ENCODE measurements around the gene ARAP3. TPM values are rescaled to one million over a fixed set of nuclear protein-coding genes. Genes with fewer than 3 reads are reported as not detected.

Gene ARAP3
- total and polyA plus RNA-seq, 9 of the 15 experiments (the other 6 are each of a cell fraction or from before 2014, with no cell fraction given): 0.83 to 25.7 (median 6.4) TPM

DNA sequence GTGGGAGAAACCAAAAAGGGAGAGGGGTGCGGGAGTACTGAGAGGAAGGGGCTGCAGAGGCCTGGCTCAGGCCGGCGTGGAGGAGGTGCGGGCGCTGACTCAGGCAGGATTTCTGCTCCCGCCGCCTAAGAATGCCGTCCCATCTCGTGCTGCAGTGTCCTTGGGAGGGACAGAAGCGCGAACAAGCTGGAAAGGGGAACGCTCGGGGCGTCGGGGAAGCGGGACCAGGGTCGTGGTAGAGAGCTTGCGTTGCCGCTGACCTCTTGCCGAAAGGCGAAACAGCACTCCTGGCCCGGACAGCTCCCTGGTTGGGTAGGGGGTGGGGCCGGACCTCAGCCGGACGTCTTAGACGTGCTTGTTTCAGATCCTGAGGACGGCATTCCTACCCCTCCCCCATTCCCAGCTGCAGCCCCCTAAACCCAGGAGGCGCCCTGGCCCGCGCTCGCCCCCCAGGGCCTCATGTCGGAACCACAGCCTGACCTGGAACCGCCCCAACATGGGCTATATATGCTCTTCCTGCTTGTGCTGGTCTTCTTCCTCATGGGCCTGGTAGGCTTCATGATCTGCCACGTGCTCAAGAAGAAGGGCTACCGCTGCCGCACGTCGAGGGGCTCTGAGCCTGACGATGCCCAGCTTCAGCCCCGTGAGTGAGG, 44.1 kb downstream of the ARAP3 start (continued):
- TF ChIP-seq, protein P1, sequence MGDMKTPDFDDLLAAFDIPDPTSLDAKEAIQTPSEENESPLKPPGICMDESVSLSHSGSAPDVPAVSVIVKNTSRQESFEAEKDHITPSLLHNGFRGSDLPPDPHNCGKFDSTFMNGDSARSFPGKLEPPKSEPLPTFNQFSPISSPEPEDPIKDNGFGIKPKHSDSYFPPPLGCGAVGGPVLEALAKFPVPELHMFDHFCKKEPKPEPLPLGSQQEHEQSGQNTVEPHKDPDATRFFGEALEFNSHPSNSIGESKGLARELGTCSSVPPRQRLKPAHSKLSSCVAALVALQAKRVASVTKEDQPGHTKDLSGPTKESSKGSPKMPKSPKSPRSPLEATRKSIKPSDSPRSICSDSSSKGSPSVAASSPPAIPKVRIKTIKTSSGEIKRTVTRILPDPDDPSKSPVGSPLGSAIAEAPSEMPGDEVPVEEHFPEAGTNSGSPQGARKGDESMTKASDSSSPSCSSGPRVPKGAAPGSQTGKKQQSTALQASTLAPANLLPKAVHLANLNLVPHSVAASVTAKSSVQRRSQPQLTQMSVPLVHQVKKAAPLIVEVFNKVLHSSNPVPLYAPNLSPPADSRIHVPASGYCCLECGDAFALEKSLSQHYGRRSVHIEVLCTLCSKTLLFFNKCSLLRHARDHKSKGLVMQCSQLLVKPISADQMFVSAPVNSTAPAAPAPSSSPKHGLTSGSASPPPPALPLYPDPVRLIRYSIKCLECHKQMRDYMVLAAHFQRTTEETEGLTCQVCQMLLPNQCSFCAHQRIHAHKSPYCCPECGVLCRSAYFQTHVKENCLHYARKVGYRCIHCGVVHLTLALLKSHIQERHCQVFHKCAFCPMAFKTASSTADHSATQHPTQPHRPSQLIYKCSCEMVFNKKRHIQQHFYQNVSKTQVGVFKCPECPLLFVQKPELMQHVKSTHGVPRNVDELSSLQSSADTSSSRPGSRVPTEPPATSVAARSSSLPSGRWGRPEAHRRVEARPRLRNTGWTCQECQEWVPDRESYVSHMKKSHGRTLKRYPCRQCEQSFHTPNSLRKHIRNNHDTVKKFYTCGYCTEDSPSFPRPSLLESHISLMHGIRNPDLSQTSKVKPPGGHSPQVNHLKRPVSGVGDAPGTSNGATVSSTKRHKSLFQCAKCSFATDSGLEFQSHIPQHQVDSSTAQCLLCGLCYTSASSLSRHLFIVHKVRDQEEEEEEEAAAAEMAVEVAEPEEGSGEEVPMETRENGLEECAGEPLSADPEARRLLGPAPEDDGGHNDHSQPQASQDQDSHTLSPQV (IDR thresholded peaks at IDR 0.05): peak; percentile 39; the same call in 1 of the 2 replicates
- TF ChIP-seq GTF2A2 (tag; IDR thresholded peaks at IDR 0.05) (no peak), POU5F1 (IDR thresholded peaks at IDR 0.05; ENCODE audit: borderline replicate concordance, low read depth, low read length, partially characterized antibody) (no peak)
- TF ChIP-seq, protein P2, sequence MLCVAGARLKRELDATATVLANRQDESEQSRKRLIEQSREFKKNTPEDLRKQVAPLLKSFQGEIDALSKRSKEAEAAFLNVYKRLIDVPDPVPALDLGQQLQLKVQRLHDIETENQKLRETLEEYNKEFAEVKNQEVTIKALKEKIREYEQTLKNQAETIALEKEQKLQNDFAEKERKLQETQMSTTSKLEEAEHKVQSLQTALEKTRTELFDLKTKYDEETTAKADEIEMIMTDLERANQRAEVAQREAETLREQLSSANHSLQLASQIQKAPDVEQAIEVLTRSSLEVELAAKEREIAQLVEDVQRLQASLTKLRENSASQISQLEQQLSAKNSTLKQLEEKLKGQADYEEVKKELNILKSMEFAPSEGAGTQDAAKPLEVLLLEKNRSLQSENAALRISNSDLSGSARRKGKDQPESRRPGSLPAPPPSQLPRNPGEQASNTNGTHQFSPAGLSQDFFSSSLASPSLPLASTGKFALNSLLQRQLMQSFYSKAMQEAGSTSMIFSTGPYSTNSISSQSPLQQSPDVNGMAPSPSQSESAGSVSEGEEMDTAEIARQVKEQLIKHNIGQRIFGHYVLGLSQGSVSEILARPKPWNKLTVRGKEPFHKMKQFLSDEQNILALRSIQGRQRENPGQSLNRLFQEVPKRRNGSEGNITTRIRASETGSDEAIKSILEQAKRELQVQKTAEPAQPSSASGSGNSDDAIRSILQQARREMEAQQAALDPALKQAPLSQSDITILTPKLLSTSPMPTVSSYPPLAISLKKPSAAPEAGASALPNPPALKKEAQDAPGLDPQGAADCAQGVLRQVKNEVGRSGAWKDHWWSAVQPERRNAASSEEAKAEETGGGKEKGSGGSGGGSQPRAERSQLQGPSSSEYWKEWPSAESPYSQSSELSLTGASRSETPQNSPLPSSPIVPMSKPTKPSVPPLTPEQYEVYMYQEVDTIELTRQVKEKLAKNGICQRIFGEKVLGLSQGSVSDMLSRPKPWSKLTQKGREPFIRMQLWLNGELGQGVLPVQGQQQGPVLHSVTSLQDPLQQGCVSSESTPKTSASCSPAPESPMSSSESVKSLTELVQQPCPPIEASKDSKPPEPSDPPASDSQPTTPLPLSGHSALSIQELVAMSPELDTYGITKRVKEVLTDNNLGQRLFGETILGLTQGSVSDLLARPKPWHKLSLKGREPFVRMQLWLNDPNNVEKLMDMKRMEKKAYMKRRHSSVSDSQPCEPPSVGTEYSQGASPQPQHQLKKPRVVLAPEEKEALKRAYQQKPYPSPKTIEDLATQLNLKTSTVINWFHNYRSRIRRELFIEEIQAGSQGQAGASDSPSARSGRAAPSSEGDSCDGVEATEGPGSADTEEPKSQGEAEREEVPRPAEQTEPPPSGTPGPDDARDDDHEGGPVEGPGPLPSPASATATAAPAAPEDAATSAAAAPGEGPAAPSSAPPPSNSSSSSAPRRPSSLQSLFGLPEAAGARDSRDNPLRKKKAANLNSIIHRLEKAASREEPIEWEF (CRISPR knock-in tag; IDR thresholded peaks at IDR 0.05): no peak
- TF ChIP-seq, protein P3, sequence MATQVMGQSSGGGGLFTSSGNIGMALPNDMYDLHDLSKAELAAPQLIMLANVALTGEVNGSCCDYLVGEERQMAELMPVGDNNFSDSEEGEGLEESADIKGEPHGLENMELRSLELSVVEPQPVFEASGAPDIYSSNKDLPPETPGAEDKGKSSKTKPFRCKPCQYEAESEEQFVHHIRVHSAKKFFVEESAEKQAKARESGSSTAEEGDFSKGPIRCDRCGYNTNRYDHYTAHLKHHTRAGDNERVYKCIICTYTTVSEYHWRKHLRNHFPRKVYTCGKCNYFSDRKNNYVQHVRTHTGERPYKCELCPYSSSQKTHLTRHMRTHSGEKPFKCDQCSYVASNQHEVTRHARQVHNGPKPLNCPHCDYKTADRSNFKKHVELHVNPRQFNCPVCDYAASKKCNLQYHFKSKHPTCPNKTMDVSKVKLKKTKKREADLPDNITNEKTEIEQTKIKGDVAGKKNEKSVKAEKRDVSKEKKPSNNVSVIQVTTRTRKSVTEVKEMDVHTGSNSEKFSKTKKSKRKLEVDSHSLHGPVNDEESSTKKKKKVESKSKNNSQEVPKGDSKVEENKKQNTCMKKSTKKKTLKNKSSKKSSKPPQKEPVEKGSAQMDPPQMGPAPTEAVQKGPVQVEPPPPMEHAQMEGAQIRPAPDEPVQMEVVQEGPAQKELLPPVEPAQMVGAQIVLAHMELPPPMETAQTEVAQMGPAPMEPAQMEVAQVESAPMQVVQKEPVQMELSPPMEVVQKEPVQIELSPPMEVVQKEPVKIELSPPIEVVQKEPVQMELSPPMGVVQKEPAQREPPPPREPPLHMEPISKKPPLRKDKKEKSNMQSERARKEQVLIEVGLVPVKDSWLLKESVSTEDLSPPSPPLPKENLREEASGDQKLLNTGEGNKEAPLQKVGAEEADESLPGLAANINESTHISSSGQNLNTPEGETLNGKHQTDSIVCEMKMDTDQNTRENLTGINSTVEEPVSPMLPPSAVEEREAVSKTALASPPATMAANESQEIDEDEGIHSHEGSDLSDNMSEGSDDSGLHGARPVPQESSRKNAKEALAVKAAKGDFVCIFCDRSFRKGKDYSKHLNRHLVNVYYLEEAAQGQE (IDR thresholded peaks at IDR 0.05; ENCODE audit: borderline replicate concordance): peak; percentile 98
- TF ChIP-seq, protein P3 (CRISPR knock-in tag; IDR thresholded peaks at IDR 0.05; ENCODE audit: low read depth): peak; percentile 97

Measured in K562 (cell line).